Stimulated activated CD8-positive, alpha-beta memory T cell treated with anti-CD3 and anti-CD28 coated beads, Interleukin-4, amount 100 ng/mL, for 4 hours (primary cell): ENCODE data around the gene ZNF385D.
"Not testable (repeated sequence)": the region's sequence is repeated elsewhere in the genome, so short reads cannot be mapped to it uniquely, and the experiment has no call there.

ENCODE experiments used
- DNase-seq, 2 donors: peaks; one replicate each; pipeline ENCODE4 v3.0.0-alpha.2; 2020; ENCODE audit warnings: low read depth in 2 of 2, low spot score in 1 of 2

Gene ZNF385D

GRCh38 chr3:21520106-21520963, 230.7 kb downstream of the ZNF385D start:
- DNase-seq: no peak

DNA sequence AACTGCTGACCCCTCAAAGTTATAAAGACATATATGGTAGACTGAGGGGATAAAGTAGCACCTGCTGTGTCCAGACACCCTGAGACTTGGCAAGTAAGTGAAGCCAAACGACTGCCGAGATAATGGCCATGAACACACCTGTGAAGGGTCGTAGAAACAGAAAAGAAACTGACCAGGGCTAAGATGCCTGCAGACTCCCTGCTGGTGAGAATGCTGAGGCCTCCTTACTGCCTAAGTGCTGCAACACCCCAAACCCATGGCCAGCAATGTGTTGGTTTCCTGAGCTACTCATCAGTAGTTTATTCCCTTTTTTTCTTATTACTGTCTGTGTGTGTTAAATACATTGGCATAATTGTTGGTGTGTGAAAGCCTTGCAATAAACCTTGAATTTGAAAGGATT, 233.8 kb downstream of the ZNF385D start:
- DNase-seq: no peak

DNA sequence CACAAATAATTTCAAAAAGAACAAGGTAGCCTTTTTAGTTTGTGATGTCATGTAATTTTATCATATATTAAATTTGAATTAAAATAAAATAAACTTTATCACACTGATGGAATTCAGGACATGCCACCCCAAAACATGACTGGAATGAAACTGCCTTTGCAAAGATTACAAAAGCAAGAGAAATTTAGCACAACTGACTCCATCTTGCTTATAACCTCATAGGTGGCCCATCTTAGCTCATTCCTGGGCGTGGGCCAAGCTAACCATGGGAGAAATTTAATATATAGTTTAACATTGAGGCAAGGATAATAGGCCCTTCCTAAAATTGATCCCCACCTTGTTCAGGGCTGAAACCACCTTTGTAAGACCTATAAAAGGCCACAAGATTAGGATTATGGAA, 235.6 kb downstream of the ZNF385D start:
- DNase-seq: no peak

- no peak for DNase-seq
Measured at GRCh38 chr3:21509731-21510470, 241.1 kb downstream of the ZNF385D start.

GRCh38 chr3:21508246-21508645, 242.8 kb downstream of the ZNF385D start:
- DNase-seq: no peak

DNA sequence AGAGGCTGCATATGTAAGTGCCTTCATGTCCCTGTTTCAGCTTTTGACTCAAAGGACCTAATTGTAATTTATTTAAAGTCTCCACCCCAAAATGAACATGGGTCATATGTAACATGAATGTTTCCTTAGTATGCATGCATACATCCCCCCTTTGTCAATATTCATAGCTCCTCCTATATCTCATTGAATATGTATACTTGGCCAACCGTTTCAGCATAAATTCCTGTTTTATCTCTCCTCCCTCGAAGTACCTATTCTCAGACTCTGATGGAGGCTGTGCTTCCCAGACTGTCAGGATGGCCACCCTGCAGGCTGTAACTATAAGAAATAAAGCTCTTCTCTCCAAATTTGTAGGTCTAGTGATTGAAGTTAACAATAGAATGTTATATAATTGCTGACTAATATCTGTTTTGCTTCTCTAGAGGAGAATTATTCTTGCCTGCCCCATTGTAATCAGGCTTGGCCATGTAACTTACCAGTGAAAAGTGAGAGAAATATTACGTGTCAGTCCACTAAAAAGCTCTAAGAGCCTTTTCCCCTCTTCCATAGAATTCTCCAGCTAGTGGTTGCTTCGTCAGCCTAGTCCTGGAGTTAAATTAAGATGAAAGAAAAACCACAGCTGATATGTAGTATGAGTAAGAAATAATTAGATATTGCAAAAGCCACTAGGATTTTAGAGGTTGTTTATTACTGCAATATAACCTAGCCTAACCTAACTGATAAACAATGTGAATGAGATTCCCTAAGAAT, 245.1 kb downstream of the ZNF385D start:
- DNase-seq: no peak

DNA sequence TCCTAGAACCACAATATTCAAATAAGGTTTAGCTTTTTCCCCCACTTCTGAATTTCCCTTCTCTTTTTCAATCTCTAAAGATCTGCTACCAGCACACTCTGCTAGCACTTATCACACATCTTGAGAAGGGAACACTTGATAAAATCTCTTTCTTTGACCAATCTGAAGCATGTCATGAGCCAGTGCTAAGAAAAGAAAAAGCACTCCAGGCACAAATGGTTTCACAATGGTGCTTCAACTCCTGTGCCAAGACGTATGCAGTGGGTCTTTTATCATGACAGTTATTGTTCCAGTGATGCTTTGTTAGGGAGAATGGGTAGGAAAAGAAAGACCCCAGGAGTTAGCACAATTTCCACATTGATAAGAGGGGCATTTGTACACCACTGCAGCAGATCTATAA, 248.4 kb downstream of the ZNF385D start:
- DNase-seq: no peak

- DNase-seq: no peak
Measured at GRCh38 chr3:21500834-21501233, 250.2 kb downstream of the ZNF385D start.

- not testable (repeated sequence) for DNase-seq
Measured at GRCh38 chr3:21490671-21491070, 260.3 kb downstream of the ZNF385D start.

- no peak for DNase-seq
Measured at GRCh38 chr3:21487520-21487919, 263.5 kb downstream of the ZNF385D start.

DNA sequence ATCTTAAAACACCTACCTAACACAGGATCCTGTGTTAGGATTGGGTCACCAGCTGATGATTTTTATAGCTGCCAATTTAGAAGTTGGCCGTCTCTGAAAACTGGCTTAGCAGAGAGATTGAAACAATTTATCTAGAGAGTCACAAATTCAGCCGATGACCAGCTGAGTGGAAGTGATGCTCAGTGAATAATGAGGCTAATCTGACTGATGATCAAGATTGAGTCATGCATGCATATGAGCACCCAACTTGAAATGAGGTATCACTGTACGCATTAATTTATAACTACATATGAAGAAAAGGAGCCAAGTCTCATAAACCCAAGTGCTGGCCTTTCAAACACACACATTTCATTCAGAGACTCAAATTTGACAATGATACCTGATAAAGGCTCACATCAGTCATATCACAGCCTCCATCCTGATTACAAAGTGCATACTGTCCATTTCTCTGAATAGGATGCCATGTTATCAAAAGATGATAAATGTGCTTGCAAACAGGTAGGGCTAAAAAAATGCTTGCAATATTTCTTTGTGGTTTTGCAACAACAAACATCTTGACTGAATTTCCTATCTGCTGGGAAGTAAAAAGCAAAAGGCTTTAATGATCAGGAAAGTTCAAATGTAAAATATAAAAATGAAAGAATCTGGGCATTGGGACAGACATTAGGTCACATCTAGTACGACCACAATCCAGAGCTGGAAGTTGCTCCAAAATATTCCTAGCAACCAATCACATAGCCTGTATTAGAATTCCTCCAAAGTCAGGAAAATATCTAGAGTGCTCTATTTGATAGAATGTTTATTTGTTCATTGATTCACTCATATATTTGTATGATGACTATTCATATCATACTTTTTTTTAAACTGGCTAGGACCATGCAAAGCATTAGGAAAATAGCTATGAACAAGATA, 264.7 kb downstream of the ZNF385D start:
- DNase-seq: not testable (repeated sequence)

DNA sequence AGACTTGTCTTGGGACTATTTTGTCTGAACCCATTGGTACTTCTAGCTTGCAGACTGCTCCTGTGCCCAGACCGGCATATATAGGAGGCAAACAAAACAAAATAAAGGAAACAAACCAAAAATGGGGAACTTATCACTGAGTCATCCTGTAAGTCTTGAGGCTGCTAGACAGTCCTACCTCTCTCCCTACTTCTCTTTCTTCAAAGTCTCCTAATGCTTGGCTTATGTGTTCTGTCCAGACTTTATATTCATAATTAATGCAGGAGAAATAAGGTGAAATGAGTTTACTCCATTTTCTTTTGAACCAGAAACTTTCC, 266.2 kb downstream of the ZNF385D start:
- no peak for DNase-seq

DNA sequence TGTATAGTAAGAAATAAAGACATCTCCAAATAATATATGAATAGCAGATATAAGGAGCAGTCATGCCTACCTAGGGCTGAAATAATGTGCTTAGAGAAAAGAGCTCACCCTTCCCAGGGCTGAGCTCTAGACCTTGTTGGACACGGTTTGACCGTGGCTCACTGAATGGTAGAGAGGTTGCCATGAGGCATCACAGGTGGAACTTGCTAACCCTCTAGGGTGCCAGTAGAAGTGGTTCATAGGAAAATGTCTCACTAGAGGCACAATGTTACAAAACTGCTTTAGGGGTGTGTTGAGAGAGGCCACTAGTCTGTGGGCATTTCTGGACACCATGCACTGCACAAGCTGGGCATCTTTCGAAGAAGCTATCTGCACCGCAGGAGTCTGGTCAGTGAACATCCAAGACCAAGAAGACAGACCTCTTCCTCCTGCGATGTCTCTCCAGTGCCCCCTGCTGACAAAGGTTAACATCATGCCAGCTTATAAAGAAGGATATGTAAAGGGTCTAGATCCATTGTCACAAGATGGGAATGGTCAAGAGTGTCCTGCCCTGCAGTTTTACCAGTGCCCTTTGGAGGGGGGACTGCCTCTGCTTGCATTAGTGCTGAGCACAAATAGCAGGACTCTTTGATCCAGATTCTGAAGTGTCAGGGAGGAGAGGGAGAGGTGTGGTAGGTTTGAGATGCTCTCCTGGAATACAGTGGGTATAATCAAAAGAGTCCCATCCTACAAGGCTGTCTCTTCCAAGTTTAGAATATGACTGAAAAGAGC, 266.8 kb downstream of the ZNF385D start:
- DNase-seq: no peak

- DNase-seq: no peak
Measured at GRCh38 chr3:21481991-21482390, 269.0 kb downstream of the ZNF385D start.

- no peak for DNase-seq
Measured at GRCh38 chr3:21477541-21478288, 273.3 kb downstream of the ZNF385D start.

DNA sequence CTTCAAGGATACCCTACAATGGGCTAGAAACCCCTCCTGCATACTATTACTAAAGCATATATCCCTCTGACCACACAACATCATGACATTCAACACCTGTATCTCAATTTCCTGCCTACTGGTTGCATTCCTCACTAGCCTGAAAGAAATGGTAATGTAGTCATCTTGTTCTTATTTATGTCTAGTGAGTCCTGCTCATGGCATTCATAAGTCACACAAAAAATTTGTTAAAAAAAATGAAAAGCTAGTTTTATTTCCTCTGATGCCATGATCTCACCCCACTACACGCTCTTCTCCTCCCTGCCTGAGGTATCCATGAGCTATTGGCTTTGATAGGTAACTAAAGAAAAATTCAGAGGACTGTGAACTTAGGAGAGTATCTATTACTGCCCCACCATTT, 284.5 kb downstream of the ZNF385D start:
- DNase-seq: no peak

- no peak for DNase-seq
Measured at GRCh38 chr3:21464746-21465145, 286.3 kb downstream of the ZNF385D start.

DNA sequence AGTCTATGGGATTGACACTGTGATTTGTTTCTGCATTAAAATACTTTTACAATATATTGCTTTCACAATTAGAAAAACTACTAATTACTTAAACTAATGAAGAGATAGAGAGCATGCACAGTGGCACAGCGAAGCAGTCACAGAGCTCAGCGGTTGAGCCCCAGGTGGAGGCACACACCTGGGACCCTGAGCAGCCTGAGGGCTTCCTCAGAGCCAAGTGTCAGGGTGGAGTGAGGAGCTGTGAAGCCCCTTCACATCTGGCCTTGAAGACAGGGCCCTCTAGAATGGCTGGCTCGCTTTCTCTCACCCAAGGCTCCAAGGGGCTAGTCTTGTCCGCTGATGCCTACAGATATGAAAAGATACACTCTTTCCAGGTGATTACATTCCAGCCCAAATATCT, 287.7 kb downstream of the ZNF385D start:
- DNase-seq: no peak

DNA sequence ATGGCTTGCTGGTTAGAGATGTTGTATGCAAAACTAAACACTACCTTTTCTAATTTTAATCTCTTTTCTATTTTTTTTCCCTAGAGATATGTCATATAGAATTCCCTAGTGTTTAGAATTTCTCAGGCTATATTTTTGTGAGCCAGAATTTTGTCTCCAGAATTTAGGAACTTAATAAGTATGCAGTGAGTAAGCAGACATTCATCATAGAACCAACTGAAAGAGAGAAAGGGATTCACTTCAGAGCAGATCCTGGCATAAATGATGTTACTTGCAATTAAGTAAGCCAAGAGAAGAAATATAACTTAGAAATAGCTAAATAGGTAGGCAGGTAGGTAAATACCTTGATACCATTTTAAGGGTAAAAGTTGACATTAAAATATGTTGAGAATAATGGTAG, 288.9 kb downstream of the ZNF385D start:
- DNase-seq: no peak
